Measurements from ENCODE around the gene WRAP73. TPM values are rescaled to one million over a fixed set of nuclear protein-coding genes. Genes with fewer than 3 reads are reported as not detected.

WRAP73 gene
- total RNA-seq, 1 experiment from 2014 or later, result 57.2 TPM

DNA sequence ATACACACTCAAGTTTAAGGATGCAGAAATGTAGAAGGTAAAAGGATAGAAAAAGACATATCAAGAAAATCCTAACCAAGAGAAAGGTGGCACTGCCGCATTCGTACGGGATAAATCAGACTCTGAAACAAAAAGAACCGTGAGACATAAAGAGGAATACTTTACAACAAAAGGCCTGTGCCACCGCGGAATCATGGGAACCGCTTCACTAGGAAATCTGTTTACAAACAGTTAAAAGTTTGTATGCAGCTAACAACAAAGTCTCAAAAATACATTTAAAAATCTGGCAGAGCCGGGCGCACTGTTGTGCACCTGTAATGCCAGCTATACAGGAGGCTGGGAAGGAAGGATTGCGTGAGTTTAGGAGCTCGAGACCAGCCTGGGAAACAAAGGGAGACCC lies 8.1 kb downstream of the WRAP73 start:
- ChIA-PET CTCF (no interaction called here), POLR2A (ENCODE audit: unreplicated experiment) (no interaction called here)
- no peaks in the 10 kb centered on the region for H3F3A ChIP-seq (ENCODE audit: low read length, unreplicated experiment)
- H3K9me3 ChIP-seq (ENCODE audit: low read length), result no peaks in the 10 kb centered on the region
- no peaks in the 10 kb centered on the region for H3K79me2 ChIP-seq (ENCODE audit: low read length)
- no TSS peak for BruUV-seq (replicated peaks)
- H3K9me2 ChIP-seq (replicated peaks; ENCODE audit: low read length), result no peaks in the 10 kb centered on the region
- no peak for ATAC-seq
- peaks cover 31% of the 10 kb centered on the region for H3K36me3 ChIP-seq (ENCODE audit: low read depth, low read length)
- no peak overlapping the region for H3K4me2 ChIP-seq (ENCODE audit: low read length)
- H4K20me1 ChIP-seq (ENCODE audit: low read length), result no peaks in the 10 kb centered on the region
- no peaks in the 10 kb centered on the region for H3K4me1 ChIP-seq (ENCODE audit: insufficient read depth, low read length)
- H3K27ac ChIP-seq (ENCODE audit: low read length), result no peak overlapping the region
- DNase-seq, result no peak
- no peak overlapping the region for H3K4me3 ChIP-seq (ENCODE audit: low read length)
- H2AFZ ChIP-seq (ENCODE audit: low read length), result no peak overlapping the region
- no peak overlapping the region for H3K9ac ChIP-seq (ENCODE audit: low read length)
- H3K27me3 ChIP-seq (ENCODE audit: low read length), result no peaks in the 10 kb centered on the region
- intact Hi-C loops (cut with micrococcal nuclease), result no loop called here
- no peak for TF ChIP-seq EZH2phosphoT487 (IDR thresholded peaks at IDR 0.05; ENCODE audit: borderline replicate concordance, low read length)
- no peak for TF ChIP-seq EZH2 (IDR thresholded peaks at IDR 0.05; ENCODE audit: low read length, unreplicated experiment)
- TF ChIP-seq, protein P1, sequence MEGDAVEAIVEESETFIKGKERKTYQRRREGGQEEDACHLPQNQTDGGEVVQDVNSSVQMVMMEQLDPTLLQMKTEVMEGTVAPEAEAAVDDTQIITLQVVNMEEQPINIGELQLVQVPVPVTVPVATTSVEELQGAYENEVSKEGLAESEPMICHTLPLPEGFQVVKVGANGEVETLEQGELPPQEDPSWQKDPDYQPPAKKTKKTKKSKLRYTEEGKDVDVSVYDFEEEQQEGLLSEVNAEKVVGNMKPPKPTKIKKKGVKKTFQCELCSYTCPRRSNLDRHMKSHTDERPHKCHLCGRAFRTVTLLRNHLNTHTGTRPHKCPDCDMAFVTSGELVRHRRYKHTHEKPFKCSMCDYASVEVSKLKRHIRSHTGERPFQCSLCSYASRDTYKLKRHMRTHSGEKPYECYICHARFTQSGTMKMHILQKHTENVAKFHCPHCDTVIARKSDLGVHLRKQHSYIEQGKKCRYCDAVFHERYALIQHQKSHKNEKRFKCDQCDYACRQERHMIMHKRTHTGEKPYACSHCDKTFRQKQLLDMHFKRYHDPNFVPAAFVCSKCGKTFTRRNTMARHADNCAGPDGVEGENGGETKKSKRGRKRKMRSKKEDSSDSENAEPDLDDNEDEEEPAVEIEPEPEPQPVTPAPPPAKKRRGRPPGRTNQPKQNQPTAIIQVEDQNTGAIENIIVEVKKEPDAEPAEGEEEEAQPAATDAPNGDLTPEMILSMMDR (conservative IDR thresholded peaks at IDR 0.05; ENCODE audit: low read depth, low read length), result no peak

- Histone ChIP-seq H3F3A (ENCODE audit: low read length, unreplicated experiment) (no peaks in the 10 kb centered on the region), H3K27ac (ENCODE audit: low read length) (no peak overlapping the region), H3K9ac (ENCODE audit: low read length) (no peak overlapping the region), H2AFZ (ENCODE audit: low read length) (no peak overlapping the region), H4K20me1 (ENCODE audit: low read length) (no peaks in the 10 kb centered on the region), H3K9me2 (replicated peaks; ENCODE audit: low read length) (no peaks in the 10 kb centered on the region), H3K79me2 (ENCODE audit: low read length) (no peaks in the 10 kb centered on the region), H3K27me3 (ENCODE audit: low read length) (no peaks in the 10 kb centered on the region), H3K9me3 (ENCODE audit: low read length) (no peaks in the 10 kb centered on the region), H3K4me2 (ENCODE audit: low read length) (no peak overlapping the region), H3K4me1 (ENCODE audit: insufficient read depth, low read length) (no peaks in the 10 kb centered on the region), H3K36me3 (ENCODE audit: low read depth, low read length) (peaks cover 31% of the 10 kb centered on the region), H3K4me3 (ENCODE audit: low read length) (no peak overlapping the region)
- no TSS peak for BruUV-seq (replicated peaks)
- no peak for ATAC-seq
- ChIA-PET CTCF (no interaction called here), POLR2A (ENCODE audit: unreplicated experiment) (no interaction called here)
- TF ChIP-seq, protein P1 (conservative IDR thresholded peaks at IDR 0.05; ENCODE audit: low read depth, low read length), result no peak
- no peak for TF ChIP-seq EZH2 (IDR thresholded peaks at IDR 0.05; ENCODE audit: low read length, unreplicated experiment)
- TF ChIP-seq EZH2phosphoT487 (IDR thresholded peaks at IDR 0.05; ENCODE audit: borderline replicate concordance, low read length), result no peak
- DNase-seq, result no peak
- intact Hi-C loops (cut with micrococcal nuclease), result no loop called here
These were observed 8.7 kb downstream of the WRAP73 start for GRCh38 chr1:3641046-3641760.

DNA sequence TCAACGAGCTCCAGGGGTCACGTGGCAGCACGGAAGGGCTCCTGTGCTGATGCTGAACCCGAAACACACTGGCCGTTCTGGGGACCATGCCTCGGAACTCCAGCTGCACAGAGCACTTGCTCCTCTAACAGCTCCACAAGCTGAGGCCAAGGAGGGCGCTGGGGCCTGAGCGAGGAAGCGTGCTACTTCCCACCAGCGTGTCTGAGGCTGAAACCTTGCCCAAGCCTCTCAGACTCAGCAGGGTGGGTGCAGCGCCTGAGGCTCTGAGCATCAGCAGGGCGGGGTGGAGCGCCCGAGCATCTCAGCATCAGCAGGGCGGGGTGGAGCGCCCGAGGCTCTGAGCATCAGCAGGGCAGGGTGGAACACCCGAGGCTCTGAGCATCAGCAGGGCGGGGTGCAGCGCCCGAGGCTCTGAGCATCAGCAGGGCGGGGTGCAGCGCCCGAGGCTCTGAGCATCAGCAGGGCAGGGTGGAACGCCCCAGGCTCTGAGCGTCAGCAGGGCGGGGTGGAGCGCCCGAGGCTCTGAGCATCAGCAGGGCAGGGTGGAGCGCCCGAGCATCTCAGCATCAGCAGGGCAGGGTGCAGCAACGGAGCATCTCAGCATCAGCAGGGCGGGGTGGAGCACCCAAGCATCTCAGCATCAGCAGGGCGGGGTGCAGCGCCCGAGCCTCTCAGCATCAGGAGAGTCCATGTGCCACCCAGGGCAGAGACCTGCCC lies 9.6 kb downstream of the WRAP73 start:
- Histone ChIP-seq H3K27ac (ENCODE audit: low read length) (no peak overlapping the region), H3K4me1 (ENCODE audit: insufficient read depth, low read length) (no peaks in the 10 kb centered on the region), H3K9me3 (ENCODE audit: low read length) (no peaks in the 10 kb centered on the region), H3K36me3 (ENCODE audit: low read depth, low read length) (peaks cover 31% of the 10 kb centered on the region), H3K4me2 (ENCODE audit: low read length) (no peak overlapping the region), H3F3A (ENCODE audit: low read length, unreplicated experiment) (no peaks in the 10 kb centered on the region), H3K9ac (ENCODE audit: low read length) (no peak overlapping the region), H3K79me2 (ENCODE audit: low read length) (no peaks in the 10 kb centered on the region), H4K20me1 (ENCODE audit: low read length) (no peaks in the 10 kb centered on the region), H2AFZ (ENCODE audit: low read length) (no peak overlapping the region), H3K9me2 (replicated peaks; ENCODE audit: low read length) (no peaks in the 10 kb centered on the region), H3K4me3 (ENCODE audit: low read length) (no peak overlapping the region), H3K27me3 (ENCODE audit: low read length) (no peaks in the 10 kb centered on the region)
- no peak for DNase-seq
- no peak for ATAC-seq
- ChIA-PET CTCF (no interaction called here), POLR2A (ENCODE audit: unreplicated experiment) (no interaction called here)
- BruUV-seq (replicated peaks), result no TSS peak
- intact Hi-C loops (cut with micrococcal nuclease), result no loop called here
- TF ChIP-seq EZH2phosphoT487 (IDR thresholded peaks at IDR 0.05; ENCODE audit: borderline replicate concordance, low read length), result no peak
- TF ChIP-seq EZH2 (IDR thresholded peaks at IDR 0.05; ENCODE audit: low read length, unreplicated experiment), result no peak
- TF ChIP-seq, protein P1 (conservative IDR thresholded peaks at IDR 0.05; ENCODE audit: low read depth, low read length), result no peak

Data from PC-3 (cell line).